GM19351 (cell line): ENCODE measurements around the gene AKAP6.

Experiments used
- ATAC-seq: cut with Tn5 transposase; IDR thresholded peaks from one replicate; pipeline ENCODE4 v1.9.1; 2021; ENCODE audit warnings: mild to moderate bottlenecking, moderate library complexity; ENCODE audit not compliant: unreplicated experiment

The AKAP6 gene

DNA sequence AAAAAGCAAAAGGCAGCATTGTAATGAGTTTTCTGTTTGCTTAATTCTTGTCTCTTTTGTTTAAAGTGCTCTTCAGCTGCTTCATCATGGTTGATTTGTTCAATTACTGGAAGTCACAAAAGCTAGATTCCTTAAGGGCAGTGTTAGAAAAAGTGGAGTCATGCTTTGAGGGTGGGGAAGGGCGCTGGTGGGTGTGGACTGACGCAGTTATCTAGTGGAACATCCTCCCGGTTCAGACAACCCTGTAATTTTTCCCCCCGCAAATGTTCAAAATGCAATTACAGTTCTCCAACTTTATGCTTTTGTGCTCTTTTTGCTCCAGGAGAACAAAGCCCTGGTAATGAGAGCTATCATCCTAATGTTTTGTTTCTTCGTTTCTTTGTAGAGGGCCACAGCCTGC is 2.1 kb downstream of the AKAP6 start:
- ATAC-seq, result no peak

DNA sequence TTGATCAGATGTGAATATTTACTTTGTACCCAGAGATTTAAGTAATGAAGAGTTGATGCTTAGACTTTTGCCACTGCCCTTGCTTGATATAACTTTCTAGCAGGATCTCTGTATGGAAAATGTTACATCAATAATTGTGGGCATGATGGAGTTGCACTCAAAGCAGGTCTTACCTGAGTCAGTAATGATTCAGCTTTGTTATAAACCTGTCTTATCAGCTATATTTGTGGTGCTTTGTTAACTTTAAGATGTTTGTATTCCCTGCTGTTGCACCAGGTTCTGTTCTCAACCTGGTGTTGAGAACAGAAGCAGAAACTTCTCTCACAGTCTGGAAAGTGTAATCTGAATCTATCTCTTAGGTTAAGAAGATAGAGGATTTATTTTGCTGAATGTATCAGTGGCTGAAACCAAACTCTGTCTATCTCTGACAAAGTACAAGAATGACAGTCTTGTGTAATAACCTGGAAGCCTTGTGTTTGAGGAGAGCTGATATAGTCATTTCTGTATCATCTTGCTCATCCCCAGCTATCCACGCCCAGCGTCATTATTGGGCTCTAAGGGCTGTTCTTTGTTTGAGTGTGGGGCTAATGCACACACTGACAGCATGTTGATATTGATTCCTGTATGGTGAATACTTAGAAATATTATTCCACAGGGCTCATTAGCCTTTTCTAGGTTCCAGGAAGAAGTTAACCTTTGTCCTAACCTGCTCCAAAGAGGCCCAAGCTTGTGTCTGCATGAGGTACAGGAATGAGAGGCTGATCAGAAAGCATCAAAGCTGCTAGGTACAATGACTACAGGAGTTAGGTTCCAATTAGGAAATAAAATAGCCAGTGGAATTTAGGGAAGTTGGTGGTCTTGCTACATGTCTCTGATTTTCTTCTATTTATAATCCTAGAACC is 3.6 kb downstream of the AKAP6 start:
- peak; percentile 51 for ATAC-seq

DNA sequence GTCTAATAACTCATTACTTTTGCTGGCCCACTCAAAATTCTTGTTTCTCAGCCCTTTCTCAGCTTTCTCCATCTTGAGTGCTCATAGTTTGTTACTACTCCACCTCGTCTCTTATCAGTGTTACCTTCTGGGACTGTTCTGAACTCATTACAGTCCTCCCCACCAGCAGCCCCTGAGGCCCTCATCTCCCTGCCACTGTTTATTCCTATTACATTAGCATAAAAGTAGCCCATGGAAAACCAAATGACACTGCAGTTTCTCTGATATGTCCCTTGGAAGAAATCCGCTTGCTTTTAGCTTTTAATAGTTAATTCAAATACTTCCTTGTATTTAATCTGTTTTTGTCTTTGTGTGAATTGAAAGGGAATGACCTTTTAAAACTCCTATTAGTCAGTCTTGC is 7.6 kb downstream of the AKAP6 start:
- no peak for ATAC-seq

DNA sequence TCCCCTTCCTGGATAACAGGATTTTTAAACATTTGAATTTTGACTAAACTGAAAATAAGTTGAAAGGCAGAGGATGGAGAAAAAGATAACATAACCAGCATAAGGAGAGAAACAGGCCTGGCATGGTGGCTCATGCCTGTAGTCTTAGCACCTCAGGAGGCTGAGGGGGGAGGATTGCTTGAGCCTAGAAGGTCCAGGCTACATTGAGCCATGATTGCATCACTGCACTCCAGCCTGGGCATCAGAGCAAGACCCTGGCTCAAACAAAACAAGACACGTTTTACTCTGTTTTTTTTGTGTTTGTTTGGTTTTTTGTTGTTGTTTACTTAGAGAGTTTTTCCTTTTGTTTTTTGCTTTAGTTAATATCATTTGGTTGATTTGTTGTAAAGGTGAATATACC is 8.7 kb downstream of the AKAP6 start:
- ATAC-seq, result no peak

DNA sequence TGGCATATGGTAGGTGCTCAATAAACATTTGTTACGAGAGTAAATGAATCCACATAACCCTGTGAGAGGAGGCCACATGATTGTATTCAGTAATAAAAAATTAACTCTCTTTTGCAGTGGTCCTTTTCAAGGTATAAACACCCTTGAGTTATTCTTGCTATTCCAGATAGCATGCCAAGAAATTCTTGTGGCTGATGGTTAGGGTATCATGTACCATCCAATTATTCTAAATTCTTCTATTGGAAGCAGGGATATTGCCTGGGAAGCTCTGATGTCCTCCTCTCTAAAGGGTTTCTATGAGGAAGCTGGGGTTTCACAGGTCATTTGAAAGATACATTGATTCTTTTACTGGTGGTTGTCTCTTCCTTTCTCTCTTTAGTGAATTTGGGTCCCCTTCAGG is 10.1 kb downstream of the AKAP6 start:
- ATAC-seq, result no peak

DNA sequence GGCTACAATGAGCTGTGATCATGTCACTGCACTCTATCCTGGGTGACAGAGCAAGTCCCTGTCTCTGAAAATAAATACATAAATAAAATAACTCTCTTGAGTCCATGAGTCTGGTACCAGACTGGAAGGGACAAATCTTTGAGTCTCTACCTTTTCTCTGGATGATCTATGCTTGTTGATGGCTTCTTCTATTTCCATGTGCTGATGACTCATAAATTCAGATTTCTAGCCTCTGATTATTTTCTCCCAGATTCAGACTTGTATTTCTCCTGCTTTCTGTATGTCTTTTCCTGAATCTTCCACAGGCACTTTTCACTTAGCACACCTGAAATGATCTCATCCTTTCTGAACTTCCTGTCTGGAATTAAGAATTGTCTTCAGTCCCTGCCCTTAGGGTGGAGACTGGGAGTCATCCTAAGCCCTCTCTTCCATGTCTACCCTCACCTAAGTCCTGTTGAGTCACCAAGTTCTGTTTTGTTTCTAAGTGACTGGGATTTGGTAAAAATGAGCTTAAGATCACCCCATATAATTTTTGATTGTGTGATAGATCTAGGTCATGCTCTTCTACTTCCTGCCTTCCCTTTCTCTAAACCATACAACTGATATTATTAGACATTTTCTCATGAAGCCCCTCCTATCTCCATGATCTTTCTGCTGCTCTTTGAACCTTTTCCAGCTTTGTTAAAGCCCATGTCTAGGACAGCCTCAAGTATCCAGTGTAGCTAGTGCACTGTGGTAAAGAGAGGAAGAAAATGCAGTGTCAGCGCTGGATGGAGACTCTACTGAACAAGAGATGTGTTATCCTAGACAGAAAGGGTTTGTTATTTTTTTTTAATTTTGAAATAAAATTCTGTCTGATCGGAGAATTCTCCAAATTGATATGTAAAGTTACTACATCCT is 13.1 kb downstream of the AKAP6 start:
- no peak for ATAC-seq

DNA sequence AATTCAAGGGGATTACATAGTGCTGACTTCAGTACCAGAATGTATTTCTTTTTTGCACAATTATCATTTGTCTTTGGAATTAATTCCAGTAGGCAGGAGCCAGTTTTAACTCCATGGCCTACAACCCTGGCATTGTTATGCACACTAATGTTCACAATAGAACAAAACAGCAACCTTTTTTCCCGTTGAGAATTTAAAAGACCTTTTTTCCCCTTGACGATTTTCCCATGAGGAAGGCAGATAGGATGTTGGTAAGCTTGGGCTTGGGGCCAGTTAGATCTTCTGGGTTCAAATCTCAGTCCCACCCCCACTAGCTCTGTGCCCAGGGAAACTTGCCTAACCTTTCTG is 13.7 kb downstream of the AKAP6 start:
- ATAC-seq, result no peak

DNA sequence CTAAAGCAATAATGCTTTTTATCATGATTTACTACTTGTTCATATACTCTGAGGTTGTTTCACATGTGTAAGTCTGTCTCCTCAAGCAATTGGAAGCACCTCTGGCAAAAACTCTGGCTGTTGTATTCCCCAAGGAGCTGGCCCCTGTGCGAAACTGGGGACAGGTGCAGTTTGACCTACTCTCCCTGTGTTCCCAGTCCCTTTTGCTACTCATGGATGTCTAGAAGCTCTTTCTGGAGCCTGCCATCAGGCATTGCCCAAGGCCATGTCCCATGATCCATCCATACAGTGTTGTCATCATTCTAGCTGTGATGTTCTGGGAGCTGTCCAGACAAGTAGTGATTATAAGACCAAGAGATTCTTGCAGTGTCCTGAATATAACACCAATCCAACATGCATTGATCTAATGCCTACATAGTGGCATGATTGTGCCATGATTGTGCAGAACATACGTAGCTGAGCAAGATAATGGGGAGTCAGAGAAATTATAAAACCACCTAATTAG is 14.9 kb downstream of the AKAP6 start:
- no peak for ATAC-seq

DNA sequence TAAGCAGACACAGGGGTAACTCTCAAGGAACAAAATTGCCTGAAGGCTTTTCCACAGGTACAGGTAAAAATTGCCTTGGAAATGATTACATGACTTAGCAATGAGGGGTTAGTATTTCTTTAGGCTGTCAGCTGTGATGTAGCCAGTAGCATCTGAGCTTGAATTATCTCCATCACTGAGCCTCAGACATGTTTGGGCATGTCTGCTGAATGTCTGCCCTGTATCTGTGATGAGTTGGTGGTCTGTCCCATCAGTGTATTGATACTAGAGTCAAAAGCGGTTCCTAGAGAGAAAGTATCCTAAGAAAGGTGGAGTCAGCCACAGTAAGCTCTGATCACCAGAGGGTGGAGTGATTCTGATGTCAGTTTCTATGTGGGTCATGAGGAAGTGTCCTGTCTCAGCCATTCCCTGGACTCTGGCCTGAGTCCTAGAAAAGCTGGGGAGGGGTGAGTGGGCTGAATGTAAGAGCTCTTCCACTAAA is 16.3 kb downstream of the AKAP6 start:
- ATAC-seq, result no peak

DNA sequence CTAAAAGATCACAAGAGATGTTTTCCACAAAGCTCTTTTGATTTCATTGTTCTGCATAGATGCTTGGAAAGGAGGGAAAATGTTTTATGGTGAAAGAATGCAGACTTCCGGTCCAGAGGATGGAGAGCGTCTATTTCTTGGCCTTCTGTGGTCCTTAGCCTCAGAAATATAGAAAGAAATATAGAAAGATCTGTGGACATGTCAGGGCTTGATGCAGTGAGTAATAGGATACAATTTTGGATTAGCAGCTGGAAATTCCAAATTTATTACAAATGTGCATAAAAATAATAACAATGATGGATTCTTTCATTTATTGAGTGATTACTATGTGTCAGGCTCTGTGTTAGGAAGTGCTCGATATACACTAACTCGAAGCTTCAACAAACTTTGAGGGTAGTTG is 20.2 kb downstream of the AKAP6 start:
- ATAC-seq, result no peak

DNA sequence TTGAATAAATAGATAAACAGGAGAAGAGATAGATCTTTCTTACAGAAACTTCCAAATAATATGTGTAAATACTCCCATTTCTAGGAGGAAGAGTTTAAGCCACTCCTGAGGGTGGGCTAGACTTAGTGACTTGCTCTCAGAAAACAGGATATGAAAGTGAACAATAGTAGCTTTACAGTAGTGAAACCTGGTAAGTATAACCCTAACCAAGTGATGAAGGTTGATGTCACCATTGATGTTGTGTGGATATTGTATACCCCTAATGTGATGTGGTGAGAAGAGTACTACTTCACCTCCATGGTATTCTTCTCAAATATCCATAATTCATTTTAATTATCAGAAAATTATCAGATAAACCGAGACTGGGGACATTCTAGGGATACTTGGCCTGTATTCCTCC is 20.9 kb downstream of the AKAP6 start:
- ATAC-seq, result peak; percentile 100

DNA sequence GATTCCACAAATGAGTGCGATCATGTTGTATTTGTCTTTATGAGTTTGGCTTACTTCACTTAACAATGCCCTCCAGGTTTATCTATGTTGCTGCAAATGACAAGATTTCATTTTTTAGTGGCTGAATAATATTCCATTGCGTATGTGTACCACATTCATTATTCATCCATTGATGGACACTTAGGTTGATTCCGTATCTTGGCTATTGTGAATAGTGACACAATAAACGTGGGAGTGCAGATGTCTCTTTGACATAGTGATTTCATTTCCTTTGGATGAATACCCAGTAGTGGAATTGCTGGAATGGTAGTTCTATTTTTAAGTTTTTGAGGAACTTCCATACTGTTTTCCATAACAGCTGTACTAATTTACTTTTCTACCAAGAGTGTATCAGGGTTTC is 23.5 kb downstream of the AKAP6 start:
- ATAC-seq, result no peak

DNA sequence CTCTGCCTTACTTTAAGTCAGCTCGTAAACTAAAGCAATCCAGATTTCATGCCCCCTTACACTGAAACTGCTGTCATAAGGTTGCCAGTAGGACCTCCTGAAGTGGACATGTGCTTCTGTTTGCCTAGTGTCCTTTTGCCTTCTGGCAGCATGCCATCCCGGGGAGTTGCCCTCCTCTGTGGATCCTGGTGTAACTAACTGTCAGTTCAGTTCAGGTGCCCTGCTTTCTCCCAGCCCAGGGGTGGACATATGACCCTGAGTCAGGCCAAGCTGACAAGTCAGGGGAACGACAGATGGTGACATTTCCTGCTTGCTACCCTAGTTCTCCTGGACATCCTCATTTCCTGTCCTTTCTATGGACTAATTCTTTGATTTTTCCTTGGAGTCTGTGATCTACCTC is 25.6 kb downstream of the AKAP6 start:
- ATAC-seq, result no peak

DNA sequence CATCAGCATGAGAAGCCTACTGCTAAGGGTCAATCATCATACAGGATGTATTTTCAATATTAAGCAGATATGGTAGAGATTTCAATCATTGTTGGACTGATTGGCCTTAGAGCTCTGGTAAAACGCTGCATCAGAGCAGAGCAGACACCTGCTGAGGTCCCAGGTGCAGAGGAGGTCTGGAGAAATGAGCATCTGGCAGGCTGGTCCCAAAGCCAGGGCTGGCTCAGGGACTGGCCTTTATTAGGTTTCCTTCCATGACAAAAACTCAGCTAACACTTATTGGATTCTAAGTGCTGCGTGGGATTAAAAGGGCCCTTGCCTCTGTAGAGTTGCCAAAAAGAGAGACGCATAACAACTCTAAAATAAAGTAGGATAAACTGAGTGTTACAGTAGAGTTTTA is 29.7 kb downstream of the AKAP6 start:
- ATAC-seq, result no peak

DNA sequence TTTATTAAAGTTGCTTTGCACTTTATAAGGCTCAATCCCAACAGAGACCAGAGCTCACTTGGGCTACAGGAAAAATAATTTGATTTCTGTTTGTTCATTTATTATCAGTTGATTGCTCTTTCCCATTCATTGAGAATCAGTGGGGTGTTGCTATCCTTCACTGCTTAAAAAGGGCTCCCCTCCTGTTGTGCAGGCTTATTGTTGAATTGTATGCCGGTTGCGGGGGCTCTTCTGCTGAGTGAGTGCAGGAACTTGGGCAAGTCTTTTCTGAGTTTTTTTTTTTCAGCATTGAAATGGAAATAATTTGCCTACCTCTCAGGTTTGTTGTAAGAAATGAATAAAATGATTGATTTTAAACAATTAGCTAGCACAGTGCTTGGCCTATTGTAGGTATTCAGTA is 32.6 kb downstream of the AKAP6 start:
- ATAC-seq, result no peak

DNA sequence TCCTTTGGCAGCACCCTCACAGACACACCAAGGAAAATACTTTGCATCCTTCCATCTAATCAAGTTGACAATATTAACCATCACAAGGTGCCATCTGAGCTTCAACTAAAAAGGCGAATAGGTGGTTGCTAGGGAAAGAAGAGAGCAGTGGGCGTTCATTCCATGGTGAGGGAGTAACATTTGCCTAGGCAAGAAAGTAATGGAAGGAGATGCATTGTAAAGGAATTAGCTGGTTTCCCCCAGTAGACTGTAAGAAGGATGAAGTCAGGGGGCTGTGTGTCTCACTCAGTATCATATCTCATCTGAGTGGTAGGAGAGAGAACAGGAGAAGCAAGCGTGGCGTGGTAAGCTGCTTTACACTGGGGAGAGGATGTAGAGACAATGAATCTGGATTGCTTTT is 34.7 kb downstream of the AKAP6 start:
- ATAC-seq, result no peak

DNA sequence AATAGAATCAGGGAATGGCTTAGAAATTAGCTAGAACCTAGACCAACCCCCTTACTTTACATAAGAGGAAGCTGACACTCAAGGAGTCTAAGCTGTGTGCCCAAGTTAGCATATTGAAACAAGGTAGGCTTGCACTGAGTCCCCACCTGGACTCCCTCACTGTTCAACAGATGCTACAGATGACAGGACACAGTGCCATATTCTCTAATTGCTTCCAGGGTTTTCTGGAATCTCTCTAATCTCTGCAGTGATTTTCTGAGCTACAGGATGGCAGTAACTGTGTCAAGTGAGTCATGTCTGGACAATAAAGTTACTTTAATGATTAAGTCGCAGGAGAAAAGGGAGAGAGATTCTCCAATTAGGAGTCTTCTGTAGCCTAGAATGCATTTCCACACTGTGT is 35.8 kb downstream of the AKAP6 start:
- ATAC-seq, result no peak

DNA sequence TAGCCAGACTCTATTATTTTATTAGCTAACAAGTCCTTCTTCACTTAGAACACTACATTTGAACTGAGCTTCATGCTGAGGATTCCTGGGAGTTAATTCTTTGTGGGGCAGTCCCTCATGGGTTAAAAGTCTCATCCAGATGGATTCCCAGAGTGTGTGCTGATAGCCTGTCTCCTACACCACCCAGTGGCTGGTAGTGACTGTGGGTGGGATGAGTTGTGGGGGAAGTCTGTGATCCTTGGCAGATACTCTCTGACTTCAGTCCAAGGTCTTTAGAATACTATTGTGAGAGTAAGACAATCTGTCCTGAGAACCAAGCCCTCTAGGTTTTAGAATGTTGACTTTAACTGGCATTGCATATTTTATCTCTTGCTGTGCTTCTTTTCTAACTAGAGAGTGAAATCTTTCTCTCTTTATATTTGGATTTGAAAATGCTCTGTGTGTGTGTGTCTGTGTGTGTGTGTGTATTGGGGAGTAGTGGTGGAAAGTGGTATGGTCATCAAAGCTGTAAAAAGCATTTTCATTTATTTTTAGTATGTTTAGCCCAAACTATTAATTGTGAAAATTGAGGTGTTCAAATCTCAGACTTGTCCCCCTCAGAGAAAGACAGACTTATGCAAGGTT is 37.3 kb downstream of the AKAP6 start:
- no peak for ATAC-seq

DNA sequence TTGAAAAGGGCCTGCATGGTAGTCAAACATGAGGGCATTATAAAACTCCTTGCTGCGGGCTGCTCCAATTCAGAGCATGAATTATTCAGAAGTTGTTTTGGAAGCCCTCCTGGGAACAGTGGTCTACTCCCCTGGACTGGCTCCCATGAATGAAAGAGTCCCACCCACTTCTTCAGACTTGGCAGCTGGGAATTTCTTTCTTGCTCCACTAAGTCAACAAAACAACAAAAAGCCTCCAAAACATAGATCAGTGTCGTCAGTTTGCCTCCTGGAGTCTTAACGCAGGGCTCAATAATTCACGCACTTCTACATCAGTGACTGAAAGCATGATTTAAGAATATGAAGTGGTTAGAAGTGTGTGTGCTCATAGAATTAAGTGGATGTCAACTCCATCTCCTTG is 37.9 kb downstream of the AKAP6 start:
- no peak for ATAC-seq

DNA sequence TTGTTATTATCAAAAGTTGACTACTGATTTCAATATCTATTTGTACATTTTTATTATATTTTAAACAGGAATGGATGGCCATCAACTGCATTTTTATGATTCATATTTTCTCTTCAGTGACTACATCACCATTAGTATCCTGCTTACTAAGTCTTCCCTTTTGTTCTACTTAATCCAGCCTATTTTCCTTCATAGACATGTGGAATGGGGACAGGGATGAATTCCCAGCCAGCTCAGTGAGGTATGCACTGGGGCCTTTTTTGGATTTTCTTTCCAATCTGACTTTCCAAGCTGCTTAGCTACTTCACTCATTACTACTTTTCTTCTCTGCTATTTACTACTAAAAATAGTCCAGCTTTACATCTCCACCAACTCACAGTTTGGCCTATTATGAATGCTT is 38.4 kb downstream of the AKAP6 start:
- ATAC-seq, result no peak

DNA sequence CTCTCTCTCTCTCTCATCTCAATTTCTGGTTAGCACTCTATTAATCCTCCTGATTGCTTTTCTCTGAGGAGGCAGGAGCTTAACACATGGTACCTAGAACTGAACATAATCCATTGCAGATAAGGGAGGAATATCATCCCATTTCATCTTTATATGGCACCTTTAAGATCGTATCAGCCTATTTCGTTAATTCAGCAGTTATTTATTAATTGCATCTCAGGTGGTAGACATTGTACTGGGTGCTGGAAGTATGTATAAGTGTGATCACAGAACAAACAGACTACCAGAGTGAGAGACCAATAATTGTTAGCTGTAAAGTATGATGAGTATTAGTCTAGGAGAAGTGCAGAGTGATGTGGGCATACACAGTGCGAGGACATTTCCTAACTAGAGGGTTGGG is 39.0 kb downstream of the AKAP6 start:
- ATAC-seq, result no peak
